Measurements from ENCODE around the gene TAPT1. TPM values are rescaled to one million over a fixed set of nuclear protein-coding genes. Genes with fewer than 3 reads are reported as not detected.
"Not testable (repeated sequence)": the region's sequence is repeated elsewhere in the genome, so short reads cannot be mapped to it uniquely, and the experiment has no call there.

TAPT1 gene
- total RNA-seq: 45.9 TPM

- DNase-seq (ENCODE audit: low spot score): peak; percentile 82
These were observed at the start of gene TAPT1 for GRCh38 chr4:16225863-16226815. Gene TAPT1, minus strand, starts transcription at chr4:16226471. Its CDS starts 14 bp downstream, at chr4:16226457.

- no peak for DNase-seq (ENCODE audit: low spot score)
These were observed 45.1 kb upstream of the TAPT1 start for GRCh38 chr4:16271411-16271810.

- no peak for DNase-seq (ENCODE audit: low spot score)
These were observed 44.4 kb upstream of the TAPT1 start for GRCh38 chr4:16270454-16271328.

GRCh38 chr4:16269742-16270453 lies 43.6 kb upstream of the TAPT1 start:
- not testable (repeated sequence) for DNase-seq (ENCODE audit: low spot score)

GRCh38 chr4:16269240-16269639 lies 43.0 kb upstream of the TAPT1 start:
- DNase-seq (ENCODE audit: low spot score): no peak

- DNase-seq (ENCODE audit: low spot score): no peak
These were observed 42.0 kb upstream of the TAPT1 start for GRCh38 chr4:16268290-16268689.

GRCh38 chr4:16267639-16268038 lies 41.4 kb upstream of the TAPT1 start:
- no peak for DNase-seq (ENCODE audit: low spot score)

- DNase-seq (ENCODE audit: low spot score): no peak
These were observed 39.5 kb upstream of the TAPT1 start for GRCh38 chr4:16265820-16266219.

- no peak for DNase-seq (ENCODE audit: low spot score)
These were observed 38.5 kb upstream of the TAPT1 start for GRCh38 chr4:16264798-16265197.

GRCh38 chr4:16263056-16263455 lies 36.8 kb upstream of the TAPT1 start:
- DNase-seq (ENCODE audit: low spot score): no peak

GRCh38 chr4:16262188-16262587 lies 35.9 kb upstream of the TAPT1 start:
- no peak for DNase-seq (ENCODE audit: low spot score)

GRCh38 chr4:16261313-16261878 lies 35.1 kb upstream of the TAPT1 start:
- DNase-seq (ENCODE audit: low spot score): no peak

GRCh38 chr4:16259889-16260246 lies 33.6 kb upstream of the TAPT1 start:
- no peak for DNase-seq (ENCODE audit: low spot score)

- no peak for DNase-seq (ENCODE audit: low spot score)
These were observed 33.1 kb upstream of the TAPT1 start for GRCh38 chr4:16259241-16259888.

GRCh38 chr4:16257611-16258010 lies 31.3 kb upstream of the TAPT1 start:
- no peak for DNase-seq (ENCODE audit: low spot score)

- no peak for DNase-seq (ENCODE audit: low spot score)
These were observed 30.1 kb upstream of the TAPT1 start for GRCh38 chr4:16256343-16256742.

GRCh38 chr4:16255730-16256129 lies 29.5 kb upstream of the TAPT1 start:
- DNase-seq (ENCODE audit: low spot score): no peak

GRCh38 chr4:16253127-16253960 lies 27.1 kb upstream of the TAPT1 start:
- DNase-seq (ENCODE audit: low spot score): no peak

GRCh38 chr4:16250661-16251365 lies 24.5 kb upstream of the TAPT1 start:
- DNase-seq (ENCODE audit: low spot score): peak; percentile 49

- no peak for DNase-seq (ENCODE audit: low spot score)
These were observed 22.3 kb upstream of the TAPT1 start for GRCh38 chr4:16248605-16249004.

Data from mucosa of gallbladder (tissue), 1 donor.